Measurements from ENCODE around the gene EXOSC9.

GRCh38 chr4:121792966-121793365 is 8.2 kb upstream of the EXOSC9 start:
- TF ChIP-seq CTCF (IDR thresholded peaks at IDR 0.05) = no peak
- no peak for TF ChIP-seq POLR2AphosphoS5 (IDR thresholded peaks at IDR 0.05)
- TF ChIP-seq EP300 (IDR thresholded peaks at IDR 0.05) = no peak

Data from stomach (tissue), 4 donors.